Breast epithelium (tissue), 3 donors: ENCODE results near the gene CLK2.
"Not testable (repeated sequence)": the region's sequence is repeated elsewhere in the genome, so short reads cannot be mapped to it uniquely, and the experiment has no call there.

Source experiments
- CTCF ChIP-seq, 3 donors: fragments of 450-650 bp; IDR thresholded peaks; one replicate each; pipeline ENCODE4 v1.5.1; 2016 to 2017; ENCODE audit warnings: antibody characterized with exemption in 3 of 3, mild to moderate bottlenecking in 3 of 3, moderate library complexity in 3 of 3
- POLR2A ChIP-seq: fragments of 450-650 bp; IDR thresholded peaks from one replicate; pipeline ENCODE4 v1.6.1; 2016; ENCODE audit warnings: antibody characterized with exemption, mild to moderate bottlenecking, moderate library complexity
- POLR2AphosphoS5 ChIP-seq, 3 donors: sonication (generic); formaldehyde crosslinking; IDR thresholded peaks; one replicate each; pipeline ENCODE4 v1.6.1; 2017; ENCODE audit warnings: antibody characterized with exemption in 3 of 3

- TF ChIP-seq CTCF (IDR thresholded peaks at IDR 0.05); POLR2AphosphoS5 (IDR thresholded peaks at IDR 0.05); POLR2A: not testable (repeated sequence)
Observed at GRCh38 chr1:155220211-155220965, 52.9 kb downstream of the CLK2 start.
